Gastroesophageal sphincter (tissue), 4 donors: Measurements from ENCODE around the gene ARHGAP25. TPM values are rescaled to one million over a fixed set of nuclear protein-coding genes. Genes with fewer than 3 reads are reported as not detected.

Source experiments
- ATAC-seq: fragments of 150-250 bp; one replicate; pipeline ENCODE4 v1.9.1; 2016; ENCODE audit warnings: mild to moderate bottlenecking, moderate library complexity
- H3K27ac ChIP-seq, 4 donors: fragments of 200-600 bp; sonication (generic) in 3 of 4; 1 replicate in 3 of 4; 2 replicates in 1 of 4; pipeline ENCODE4 v1.5.1; 2016 to 2019
- H3K27me3 ChIP-seq: fragments of 200-600 bp; sonication (generic); one replicate; pipeline ENCODE4 v1.5.1; 2019
- H3K36me3 ChIP-seq, 2 donors: fragments of 200-600 bp; sonication (generic); one replicate each; pipeline ENCODE4 v1.5.1; 2019; ENCODE audit warnings: control low read depth in 1 of 2
- H3K4me1 ChIP-seq, 3 donors: fragments of 200-600 bp; sonication (generic); 1 replicate in 2 of 3; 2 replicates in 1 of 3; pipeline ENCODE4 v1.5.1; 2016 to 2019; ENCODE audit warnings: control low read depth in 2 of 3
- H3K4me3 ChIP-seq, 2 donors: fragments of 200-600 bp; sonication (generic); one replicate each; pipeline ENCODE4 v1.5.1; 2019; ENCODE audit warnings: mild to moderate bottlenecking in 1 of 2, moderate library complexity in 1 of 2
- H3K9me3 ChIP-seq, 3 donors: fragments of 200-600 bp; sonication (generic); one replicate each; pipeline ENCODE4 v1.5.1; 2017 to 2019; ENCODE audit warnings: control low read depth in 2 of 3
- EP300 ChIP-seq: sonication (generic); formaldehyde crosslinking; IDR thresholded peaks from one replicate; pipeline ENCODE4 v1.6.1; 2017; ENCODE audit warnings: antibody characterized with exemption, mild to moderate bottlenecking
- POLR2A ChIP-seq, 2 donors: fragments of 450-650 bp; IDR thresholded peaks; one replicate each; pipeline ENCODE4 v1.6.1; 2017; ENCODE audit warnings: antibody characterized with exemption in 2 of 2, mild to moderate bottlenecking in 2 of 2, moderate library complexity in 1 of 2
- POLR2AphosphoS5 ChIP-seq: sonication (generic); formaldehyde crosslinking; IDR thresholded peaks from one replicate; pipeline ENCODE4 v1.6.1; 2017; ENCODE audit warnings: antibody characterized with exemption
- WGBS, 2 donors: methylation state at CpG; one replicate each; pipeline ENCODE4 v1.1.5; 2018; ENCODE audit warnings: low coverage in 1 of 2; 5-methylcytosine and 5-hydroxymethylcytosine counted together
- total RNA-seq, 4 donors: library from RNA; depleted of rRNA; stranded (reverse); fragments of >200 nt; gene quantifications; one replicate each; pipeline ENCODE4 v1.1.0, GENCODE V29; 2016
- TF ChIP-seq, protein P1 (sequence below), 4 experiments: fragments of 200-600 bp in 2 of 4; fragments of 450-650 bp in 2 of 4; sonication (generic) in 1 of 4; IDR thresholded peaks; one replicate each; pipeline ENCODE4 v1.5.1; 2017 to 2019; ENCODE audit warnings: antibody characterized with exemption in 4 of 4, mild to moderate bottlenecking in 2 of 4, moderate library complexity in 2 of 4

ARHGAP25 gene
- total RNA-seq, 4 donors from 2014 or later = 2.2 to 7.3 (median 4.4) TPM

DNA sequence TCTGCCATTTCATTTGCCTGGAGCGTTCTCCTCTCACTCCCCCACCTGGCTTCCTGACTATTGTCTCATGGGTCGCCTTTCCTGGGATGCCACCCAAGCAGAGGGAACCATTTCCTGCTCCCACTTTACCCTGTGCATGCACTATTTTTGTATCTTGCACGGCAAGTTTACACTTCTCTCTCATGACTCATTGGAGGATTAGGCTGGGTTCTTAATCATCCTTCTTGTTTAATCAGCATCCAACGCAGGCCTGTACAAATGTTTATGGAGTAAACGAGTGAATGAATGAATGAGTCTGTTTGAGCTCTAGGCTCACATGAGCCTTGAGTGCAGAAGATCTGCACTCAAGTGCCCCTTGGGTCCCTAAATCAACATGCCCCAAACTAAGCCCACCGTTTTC, 3.8 kb upstream of the ARHGAP25 start:
- Histone ChIP-seq H3K9me3 (no peaks in the 10 kb centered on the region), H3K4me3 (no peak overlapping the region), H3K27me3 (peaks cover 6% of the 10 kb centered on the region), H3K27ac (no peak overlapping the region), H3K36me3 (no peaks in the 10 kb centered on the region), H3K4me1 (no peaks in the 10 kb centered on the region)
- ATAC-seq = no peak
- TF ChIP-seq POLR2A (IDR thresholded peaks at IDR 0.05) (no peak), EP300 (no peak), POLR2AphosphoS5 (peak; percentile 12)
- TF ChIP-seq, protein P1, sequence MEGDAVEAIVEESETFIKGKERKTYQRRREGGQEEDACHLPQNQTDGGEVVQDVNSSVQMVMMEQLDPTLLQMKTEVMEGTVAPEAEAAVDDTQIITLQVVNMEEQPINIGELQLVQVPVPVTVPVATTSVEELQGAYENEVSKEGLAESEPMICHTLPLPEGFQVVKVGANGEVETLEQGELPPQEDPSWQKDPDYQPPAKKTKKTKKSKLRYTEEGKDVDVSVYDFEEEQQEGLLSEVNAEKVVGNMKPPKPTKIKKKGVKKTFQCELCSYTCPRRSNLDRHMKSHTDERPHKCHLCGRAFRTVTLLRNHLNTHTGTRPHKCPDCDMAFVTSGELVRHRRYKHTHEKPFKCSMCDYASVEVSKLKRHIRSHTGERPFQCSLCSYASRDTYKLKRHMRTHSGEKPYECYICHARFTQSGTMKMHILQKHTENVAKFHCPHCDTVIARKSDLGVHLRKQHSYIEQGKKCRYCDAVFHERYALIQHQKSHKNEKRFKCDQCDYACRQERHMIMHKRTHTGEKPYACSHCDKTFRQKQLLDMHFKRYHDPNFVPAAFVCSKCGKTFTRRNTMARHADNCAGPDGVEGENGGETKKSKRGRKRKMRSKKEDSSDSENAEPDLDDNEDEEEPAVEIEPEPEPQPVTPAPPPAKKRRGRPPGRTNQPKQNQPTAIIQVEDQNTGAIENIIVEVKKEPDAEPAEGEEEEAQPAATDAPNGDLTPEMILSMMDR (IDR thresholded peaks at IDR 0.05) = no peak
- WGBS, 2 donors = 40 to 48% methylated on average over 6 of the region's 6 CpGs

DNA sequence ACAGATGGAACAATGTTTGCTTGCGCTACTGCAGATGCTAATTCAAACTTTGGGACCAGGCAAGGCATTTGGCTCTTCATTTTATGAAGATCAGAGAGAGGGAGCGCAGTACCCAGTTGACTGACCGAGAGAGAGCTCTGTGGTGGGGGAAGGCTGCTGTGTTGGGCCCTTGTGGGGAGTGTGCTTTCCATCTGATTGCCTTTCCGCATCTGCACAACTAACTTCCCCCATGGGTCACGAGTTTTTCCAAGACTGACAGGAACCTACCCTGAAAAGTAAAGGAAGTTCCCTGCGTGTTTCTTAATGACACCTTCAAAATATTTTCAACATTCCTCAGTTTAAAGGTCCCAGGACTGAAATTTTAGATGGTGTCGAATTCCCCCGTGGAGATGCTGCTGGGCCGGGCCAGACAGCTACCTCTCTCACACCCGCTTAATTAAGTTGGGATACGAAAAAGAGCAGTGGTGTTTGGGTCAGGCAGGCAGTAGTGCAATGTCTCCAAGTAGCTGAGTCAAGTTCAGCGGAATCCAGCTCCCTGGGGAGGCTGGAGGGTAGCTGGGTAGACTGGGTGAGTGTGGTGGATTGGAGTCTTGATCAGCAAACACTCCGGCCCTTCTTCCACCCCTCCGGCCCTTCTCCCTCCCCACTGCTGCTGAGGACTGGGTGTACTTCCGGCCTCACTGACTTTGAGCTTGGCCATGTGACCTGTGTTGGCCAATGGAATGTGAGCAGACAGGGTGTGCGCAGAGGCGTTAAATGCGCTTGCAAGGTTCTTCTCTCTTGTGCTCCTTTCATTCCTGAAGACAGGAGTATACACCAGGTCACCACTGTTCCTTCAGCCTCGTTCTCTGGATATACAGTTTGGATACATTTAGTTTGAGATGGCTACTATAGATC, 2.3 kb upstream of the ARHGAP25 start:
- H3K9me3 ChIP-seq = no peaks in the 10 kb centered on the region
- H3K36me3 ChIP-seq = no peaks in the 10 kb centered on the region
- 84 to 85% methylated on average over 8 to 15 of the region's 19 CpGs for WGBS, 2 donors
- peak overlapping the region in 2 of 4 donors; percentile 30 to 56 for H3K27ac ChIP-seq
- no peaks in the 10 kb centered on the region for H3K4me1 ChIP-seq
- ATAC-seq = peak; percentile 53
- TF ChIP-seq POLR2A (IDR thresholded peaks at IDR 0.05) = no peak
- no peak for TF ChIP-seq EP300
- no peak for TF ChIP-seq POLR2AphosphoS5
- TF ChIP-seq, protein P1 (IDR thresholded peaks at IDR 0.05) = no peak
- no peaks in the 10 kb centered on the region for H3K27me3 ChIP-seq
- H3K4me3 ChIP-seq = no peak overlapping the region

DNA sequence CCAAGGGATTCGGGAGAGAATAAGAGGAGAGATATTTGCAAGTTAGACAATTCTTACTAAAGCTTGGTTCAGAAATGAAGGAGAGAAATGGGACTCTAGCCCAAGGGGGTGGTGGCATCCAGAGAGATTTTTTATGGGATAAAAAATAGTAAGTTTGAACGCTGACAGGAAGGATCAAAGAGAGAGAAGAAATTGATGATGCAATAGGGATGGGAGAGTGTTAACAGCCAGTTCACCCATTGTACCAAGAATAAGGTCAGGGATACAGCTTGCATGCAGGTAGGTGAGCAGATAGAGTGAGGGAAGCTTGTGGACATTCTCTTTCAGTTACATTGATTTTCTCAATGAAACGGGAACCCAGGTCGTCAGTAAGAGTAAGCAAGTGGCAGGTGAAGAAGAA, 1.2 kb upstream of the ARHGAP25 start:
- TF ChIP-seq POLR2AphosphoS5 (no peak), EP300 (no peak), POLR2A (IDR thresholded peaks at IDR 0.05) (no peak)
- TF ChIP-seq, protein P1 (IDR thresholded peaks at IDR 0.05) = no peak
- no peaks in the 10 kb centered on the region for H3K27me3 ChIP-seq
- no peaks in the 10 kb centered on the region for H3K36me3 ChIP-seq
- no peak overlapping the region for H3K4me3 ChIP-seq
- no peak for ATAC-seq
- no peak overlapping the region for H3K27ac ChIP-seq
- 83 to 86% methylated on average over 3 to 4 of the region's 4 CpGs for WGBS, 2 donors
- H3K4me1 ChIP-seq = no peaks in the 10 kb centered on the region
- H3K9me3 ChIP-seq = no peaks in the 10 kb centered on the region

GRCh38 chr2:68734176-68734575, 435 bp upstream of the ARHGAP25 start:
- H3K27me3 ChIP-seq = no peaks in the 10 kb centered on the region
- peak overlapping the region in 1 of 4 donors; percentile 24 for H3K27ac ChIP-seq
- H3K36me3 ChIP-seq = no peaks in the 10 kb centered on the region
- TF ChIP-seq EP300 (no peak), POLR2AphosphoS5 (no peak), POLR2A (IDR thresholded peaks at IDR 0.05) (no peak)
- TF ChIP-seq, protein P1 (IDR thresholded peaks at IDR 0.05) = no peak
- H3K4me3 ChIP-seq = no peak overlapping the region
- H3K4me1 ChIP-seq = no peaks in the 10 kb centered on the region
- no peak for ATAC-seq
- WGBS, 2 donors = 66 to 73% methylated on average over 2 to 3 of the region's 3 CpGs
- no peaks in the 10 kb centered on the region for H3K9me3 ChIP-seq

DNA sequence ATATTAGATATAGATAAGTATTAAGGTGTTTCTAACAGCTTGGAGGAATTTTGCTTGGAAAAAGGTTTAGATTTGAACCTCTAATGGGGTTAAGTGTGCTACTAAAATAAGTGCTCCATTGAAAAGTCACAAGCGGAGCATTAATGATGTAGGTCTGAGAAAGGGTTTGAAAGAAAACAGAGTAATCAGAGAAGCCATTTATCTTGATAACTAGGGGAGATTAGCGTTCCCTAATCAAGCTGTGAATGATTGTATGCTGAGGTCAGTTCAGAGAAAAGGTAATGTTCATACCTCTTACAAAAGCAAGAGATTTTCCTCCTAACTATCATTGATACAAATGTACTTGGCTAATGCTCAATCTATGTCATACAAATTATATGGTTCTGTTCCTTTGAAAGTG, 1.5 kb downstream of the ARHGAP25 start:
- Histone ChIP-seq H3K4me3 (peak overlapping the region in 1 of 2 donors; percentile 31), H3K4me1 (no peaks in the 10 kb centered on the region), H3K27ac (no peak overlapping the region), H3K27me3 (no peaks in the 10 kb centered on the region), H3K36me3 (no peaks in the 10 kb centered on the region), H3K9me3 (no peaks in the 10 kb centered on the region)
- WGBS, 2 donors = 44 to 56% methylated on average over 2 of the region's 2 CpGs
- no peak for ATAC-seq
- TF ChIP-seq POLR2A (IDR thresholded peaks at IDR 0.05) = no peak
- TF ChIP-seq EP300 = no peak
- no peak for TF ChIP-seq POLR2AphosphoS5
- TF ChIP-seq, protein P1 (IDR thresholded peaks at IDR 0.05) = no peak
